CD4-positive, alpha-beta T cell treated with Interleukin-17A for 4 hours (primary cell): ENCODE measurements around the gene TGM4.

Experiments used
- DNase-seq: peaks from one replicate; pipeline ENCODE4 v3.0.0-alpha.2; 2020; ENCODE audit warnings: mixed read lengths

TGM4 gene

DNA sequence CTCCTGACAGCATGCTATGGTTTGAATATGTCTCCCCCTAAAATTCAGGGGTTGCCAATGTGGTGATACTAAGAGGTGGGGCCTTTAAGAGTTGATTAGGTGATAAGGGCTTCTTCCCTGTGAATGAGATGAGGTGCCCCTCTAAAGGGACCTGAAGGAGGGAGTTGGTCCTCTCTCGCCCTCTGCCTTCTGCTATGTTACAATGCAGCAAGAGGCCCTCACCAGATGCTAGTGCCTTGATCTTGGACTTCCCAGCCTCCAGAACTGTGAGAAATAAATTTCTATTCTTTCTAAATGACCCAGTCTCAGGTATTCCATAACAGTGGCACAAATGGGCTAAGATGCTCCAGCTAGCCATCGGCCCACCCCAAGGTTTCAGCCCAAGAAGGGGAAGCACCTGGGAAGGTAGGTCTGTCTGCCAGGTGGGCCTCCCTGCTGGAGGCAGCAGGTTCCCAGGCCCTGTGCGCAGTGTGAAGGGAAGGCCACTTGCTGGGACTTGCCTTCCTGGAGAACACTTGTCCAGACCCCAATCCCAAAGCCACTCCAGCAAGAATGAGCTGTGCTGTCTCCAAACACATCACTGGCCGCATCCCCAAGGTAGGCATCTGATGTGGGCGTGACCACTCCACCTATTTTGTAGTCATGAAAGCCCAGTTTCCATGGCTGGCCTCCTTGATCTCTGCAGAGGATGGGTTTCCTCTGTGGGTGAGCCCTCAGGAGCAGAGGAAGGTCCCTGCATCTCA, 9.0 kb downstream of the TGM4 start:
- DNase-seq, result no peak

DNA sequence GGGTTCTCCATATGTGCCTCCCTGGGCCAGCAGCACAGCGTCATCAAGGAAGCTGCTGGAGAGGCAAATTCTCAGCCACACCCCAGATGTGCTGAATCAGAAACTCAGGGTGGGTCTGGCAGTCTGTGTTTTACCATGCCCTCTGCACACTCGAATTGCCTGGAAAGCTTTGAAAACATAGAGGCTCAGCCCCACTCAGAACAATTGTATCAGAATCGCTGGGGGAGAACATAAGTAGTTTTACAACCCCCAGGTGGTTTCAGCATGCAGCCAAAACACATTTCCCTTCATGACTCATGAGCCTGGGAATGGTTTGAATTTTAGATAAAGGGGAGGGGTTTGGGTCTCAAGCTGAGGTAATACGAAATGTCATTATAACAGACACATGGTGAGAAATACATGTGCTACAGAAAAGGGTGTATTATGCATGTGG, 9.6 kb downstream of the TGM4 start:
- no peak for DNase-seq

DNA sequence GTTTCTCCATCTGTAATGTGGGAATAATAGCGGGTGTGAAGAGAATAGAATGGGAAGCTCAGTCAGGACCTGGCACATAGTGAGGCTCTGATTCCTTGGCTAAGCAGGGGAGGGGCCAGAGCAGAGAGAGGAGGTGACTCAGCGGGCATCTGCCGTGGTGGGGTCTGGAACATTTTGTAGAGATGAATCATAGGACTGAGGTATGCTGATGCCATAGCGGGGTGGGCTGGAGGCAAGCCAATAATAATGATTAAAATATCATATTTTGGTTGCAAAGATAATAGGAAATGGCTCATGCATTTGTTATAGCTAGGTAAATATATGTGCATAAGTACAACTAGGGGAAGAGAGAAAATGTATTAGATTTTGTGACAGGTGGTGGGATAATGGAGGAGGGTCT, 11.2 kb downstream of the TGM4 start:
- DNase-seq, result no peak

GRCh38 chr3:44886561-44886960, 12.2 kb downstream of the TGM4 start:
- DNase-seq, result no peak

- no peak for DNase-seq
Observed at GRCh38 chr3:44887101-44887500, 12.7 kb downstream of the TGM4 start.

DNA sequence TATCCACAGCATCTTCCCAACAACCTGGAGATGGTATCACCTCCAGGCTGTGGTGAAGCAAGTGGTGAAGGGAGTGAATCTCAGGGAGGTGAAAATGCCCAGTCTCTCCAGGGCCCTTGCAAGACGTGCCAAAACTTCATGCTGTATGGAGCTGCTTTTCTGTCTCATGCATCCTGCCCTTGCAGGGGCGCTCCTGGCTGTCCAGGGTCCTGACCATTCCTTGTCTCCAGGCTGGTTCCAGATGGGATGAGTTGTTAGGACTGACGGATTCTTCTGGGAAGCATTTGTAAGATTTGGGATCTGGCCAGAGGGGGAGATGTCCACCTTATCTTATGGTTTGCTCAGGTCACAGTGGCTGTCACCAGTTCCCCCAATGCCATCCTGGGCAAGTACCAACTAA, 15.8 kb downstream of the TGM4 start:
- no peak for DNase-seq

DNA sequence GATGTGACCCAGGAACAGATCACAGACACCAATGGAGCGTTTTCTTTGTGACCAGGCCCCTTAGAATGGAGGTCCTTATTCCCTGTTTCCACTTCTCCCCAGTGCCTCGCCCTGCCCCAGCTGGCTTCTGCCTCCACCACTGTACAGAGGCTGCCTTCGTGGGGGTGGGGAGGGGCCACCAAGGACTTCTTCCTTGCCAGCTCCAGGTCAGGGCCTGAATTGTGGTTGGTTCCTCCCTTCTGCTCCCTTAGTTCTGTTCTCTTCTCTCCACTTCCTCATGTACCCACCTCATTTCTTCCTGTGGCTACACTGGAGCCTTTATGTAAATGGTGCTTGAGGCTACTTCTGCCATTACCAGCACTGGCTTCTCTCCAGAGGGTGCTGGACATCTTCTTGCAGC, 16.4 kb downstream of the TGM4 start:
- no peak for DNase-seq

DNA sequence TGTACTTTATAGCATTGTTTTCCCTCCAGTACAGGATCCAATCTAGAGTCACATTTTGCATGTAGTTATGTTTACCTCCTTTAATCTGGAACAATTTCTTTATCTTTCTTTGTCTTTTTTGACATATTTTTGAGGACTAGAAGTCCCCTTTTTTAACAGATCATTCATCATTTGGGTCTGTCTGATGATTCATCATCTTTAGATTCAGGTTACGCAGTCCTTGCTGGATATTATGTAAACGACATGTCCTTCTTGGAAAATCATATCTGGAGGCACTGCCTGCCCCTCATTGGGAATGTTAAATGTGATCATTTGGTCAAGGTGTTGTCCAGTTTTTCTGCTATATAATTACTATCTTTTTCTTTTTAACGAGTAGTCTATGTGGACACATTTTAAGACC, 18.3 kb downstream of the TGM4 start:
- DNase-seq, result no peak

GRCh38 chr3:44893097-44893496, 18.7 kb downstream of the TGM4 start:
- no peak for DNase-seq

DNA sequence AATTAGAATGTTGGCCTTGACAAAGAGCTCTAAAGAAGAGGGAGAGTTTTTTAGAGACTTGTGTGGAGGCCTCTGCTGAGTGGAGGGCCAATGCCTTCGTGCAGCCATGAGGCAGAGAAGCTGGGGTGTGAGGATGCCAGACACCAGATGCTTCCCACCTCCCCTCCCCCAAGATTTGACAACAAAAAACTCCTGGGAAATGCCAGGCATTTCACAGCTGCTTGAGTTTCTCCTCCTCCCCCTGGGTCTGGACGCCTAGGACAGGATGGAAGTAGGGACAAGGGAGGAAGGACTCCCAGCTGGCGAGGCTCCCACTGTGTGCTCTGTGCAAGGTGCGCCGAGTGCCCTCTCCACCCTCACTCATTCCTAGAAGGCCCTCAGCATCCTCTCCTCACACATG, 20.1 kb downstream of the TGM4 start:
- no peak for DNase-seq

DNA sequence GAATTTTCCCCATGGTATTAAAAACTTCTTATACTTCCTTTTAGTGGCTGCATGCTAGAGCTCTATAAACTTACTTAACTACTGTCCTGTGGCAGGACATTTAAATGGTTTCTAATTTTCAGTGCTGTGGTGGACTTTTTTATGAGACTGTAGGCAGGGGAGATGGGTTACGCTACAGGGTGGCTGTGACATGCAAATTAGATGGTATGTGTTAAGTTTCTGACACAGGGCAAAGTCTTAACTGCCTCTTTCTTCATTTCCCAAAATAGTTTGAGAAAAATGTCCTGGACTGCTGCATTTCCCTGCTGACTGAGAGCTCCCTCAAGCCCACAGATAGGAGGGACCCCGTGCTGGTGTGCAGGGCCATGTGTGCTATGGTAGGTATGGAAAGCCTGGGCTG, 22.0 kb downstream of the TGM4 start:
- no peak for DNase-seq

GRCh38 chr3:44899683-44900367, 25.4 kb downstream of the TGM4 start:
- no peak for DNase-seq

GRCh38 chr3:44902628-44903027, 28.2 kb downstream of the TGM4 start:
- no peak for DNase-seq

- DNase-seq, result no peak
Observed at GRCh38 chr3:44903314-44903713, 28.9 kb downstream of the TGM4 start.

DNA sequence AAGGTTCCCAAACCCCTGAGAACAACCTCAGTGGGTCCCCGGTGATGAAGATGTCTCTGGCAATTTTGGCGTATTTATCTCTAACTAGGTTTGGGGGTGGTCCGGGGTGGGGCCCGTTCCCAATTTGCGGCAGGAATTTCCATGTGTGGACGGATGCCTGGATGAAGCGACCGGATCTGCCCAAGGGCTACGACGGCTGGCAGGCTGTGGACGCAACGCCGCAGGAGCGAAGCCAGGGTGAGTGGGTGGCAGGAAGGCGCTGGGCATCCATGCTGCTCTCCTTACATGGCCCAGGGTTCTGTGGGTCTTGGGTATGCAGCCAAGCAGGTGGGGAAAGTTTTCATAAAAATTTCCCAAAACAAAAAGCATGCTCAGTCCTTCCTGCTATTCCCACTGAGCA, 29.3 kb downstream of the TGM4 start:
- DNase-seq, result no peak

GRCh38 chr3:44905446-44906157, 31.2 kb downstream of the TGM4 start:
- DNase-seq, result no peak

DNA sequence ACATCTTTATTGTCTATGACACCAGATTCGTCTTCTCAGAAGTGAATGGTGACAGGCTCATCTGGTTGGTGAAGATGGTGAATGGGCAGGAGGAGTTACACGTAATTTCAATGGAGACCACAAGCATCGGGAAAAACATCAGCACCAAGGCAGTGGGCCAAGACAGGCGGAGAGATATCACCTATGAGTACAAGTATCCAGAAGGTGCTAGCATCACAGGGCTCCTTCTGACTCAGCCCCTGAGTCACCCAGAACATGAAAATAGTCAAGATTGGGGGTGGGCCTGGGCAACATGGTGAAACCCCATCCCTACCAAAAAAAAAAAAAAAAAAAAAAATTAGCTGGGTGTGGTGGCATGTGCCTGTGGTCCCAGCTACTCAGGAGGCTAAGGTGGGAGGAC, 32.6 kb downstream of the TGM4 start:
- no peak for DNase-seq

GRCh38 chr3:44907612-44908011, 33.2 kb downstream of the TGM4 start:
- DNase-seq, result no peak

GRCh38 chr3:44909063-44909462, 34.7 kb downstream of the TGM4 start:
- no peak for DNase-seq

- DNase-seq, result no peak
Observed at GRCh38 chr3:44910693-44911092, 36.3 kb downstream of the TGM4 start.

GRCh38 chr3:44913868-44914468, 39.6 kb downstream of the TGM4 start:
- peak; percentile 77 for DNase-seq

DNA sequence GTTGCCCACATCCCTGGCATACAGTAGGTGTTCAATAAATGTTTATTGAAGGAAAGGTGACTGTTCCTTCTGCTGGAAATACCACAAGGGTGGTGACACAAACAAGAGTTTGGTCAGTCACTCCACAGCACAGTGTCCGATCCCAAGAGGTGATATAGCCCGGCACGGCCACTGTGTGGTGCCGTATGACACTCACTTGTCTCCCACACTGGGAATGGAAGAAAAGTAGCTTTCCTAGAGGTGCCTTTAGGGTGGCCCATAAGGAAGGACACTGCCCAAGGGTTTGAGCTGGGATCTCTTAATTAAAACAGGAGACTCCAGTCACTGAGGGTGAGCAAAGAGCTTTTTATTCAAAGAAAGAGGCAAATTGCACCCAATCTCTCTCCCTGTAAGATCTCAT, 40.5 kb downstream of the TGM4 start:
- no peak for DNase-seq

- no peak for DNase-seq
Observed at GRCh38 chr3:44915702-44916438, 41.5 kb downstream of the TGM4 start.
